Endodermal cell (in vitro differentiated cells): ENCODE data around the gene MLYCD. TPM values are rescaled to one million over a fixed set of nuclear protein-coding genes. Genes with fewer than 3 reads are reported as not detected.

Experiments
- DNase-seq: peaks from one replicate; pipeline ENCODE4 v3.0.0-alpha.2; 2017
- H3K27ac ChIP-seq: 2 replicates; pipeline ENCODE4 v1.5.1; 2013; ENCODE audit warnings: mild to moderate bottlenecking, low read depth, low read length, moderate library complexity
- H3K27me3 ChIP-seq: 2 replicates; pipeline ENCODE4 v1.6.1; 2013; ENCODE audit warnings: mild to moderate bottlenecking, low read length, moderate library complexity; ENCODE audit not compliant: insufficient read depth, control insufficient read depth, poor library complexity, severe bottlenecking
- H3K36me3 ChIP-seq: 2 replicates; pipeline ENCODE4 v1.7.0; 2013; ENCODE audit warnings: mild to moderate bottlenecking, low read length, moderate library complexity; ENCODE audit not compliant: control insufficient read depth, insufficient read depth
- H3K4me1 ChIP-seq: one replicate; pipeline ENCODE4 v1.7.0; 2013; ENCODE audit warnings: low read length; ENCODE audit not compliant: control insufficient read depth, insufficient read depth
- H3K4me3 ChIP-seq: 2 replicates; pipeline ENCODE4 v1.5.1; 2013; ENCODE audit warnings: mild to moderate bottlenecking, low read length, moderate library complexity
- H3K9ac ChIP-seq: 2 replicates; pipeline ENCODE4 v1.6.1; 2013; ENCODE audit warnings: mild to moderate bottlenecking, low read length, moderate library complexity; ENCODE audit not compliant: poor library complexity, severe bottlenecking; ENCODE audit errors: extremely low read depth
- H3K9me3 ChIP-seq: 2 replicates; pipeline ENCODE4 v1.6.1; 2013; ENCODE audit warnings: mild to moderate bottlenecking, low read length, moderate library complexity; ENCODE audit not compliant: control insufficient read depth
- H3K27ac Mint-ChIP-seq: 2 replicates; pipeline ENCODE4 v1.8.0; 2020; ENCODE audit warnings: mixed read lengths
- H3K27me3 Mint-ChIP-seq: 2 replicates; pipeline ENCODE4 v1.8.0; 2021; ENCODE audit warnings: mild to moderate bottlenecking, mixed read lengths; ENCODE audit not compliant: insufficient read depth
- H3K36me3 Mint-ChIP-seq: 2 replicates; pipeline ENCODE4 v1.8.0; 2020; ENCODE audit warnings: low read depth, mixed read lengths
- H3K4me1 Mint-ChIP-seq: 2 replicates; pipeline ENCODE4 v1.8.0; 2020; ENCODE audit warnings: mixed read lengths
- H3K4me3 Mint-ChIP-seq: 2 replicates; pipeline ENCODE4 v1.8.0; 2020; ENCODE audit warnings: mild to moderate bottlenecking, moderate library complexity, mixed read lengths
- H3K9me3 Mint-ChIP-seq: 2 replicates; pipeline ENCODE4 v1.8.0; 2020; ENCODE audit warnings: mild to moderate bottlenecking, mixed read lengths
- CTCF ChIP-seq: fragments of 200-600 bp; sonication (generic); conservative IDR thresholded peaks from 2 replicates; pipeline ENCODE4 v1.5.0; 2021; ENCODE audit warnings: antibody characterized with exemption, mild to moderate bottlenecking
- WGBS, 2 experiments: methylation state at CpG; one replicate each; pipeline versions ENCODE4 v1.1.5 to v1.1.7; 2013; ENCODE audit warnings: missing lambda C conversion rate in 2 of 2, mixed read lengths in 1 of 2; ENCODE audit not compliant: insufficient coverage in 1 of 2, insufficient read length in 1 of 2; 5-methylcytosine and 5-hydroxymethylcytosine counted together
- total RNA-seq, 2 donors: library from RNA; stranded (reverse); fragmentation: NEBNext Ultra II Directional in 1 of 2; extraction: Animal tissue kit (Norgen Biotek cat#: 25700) in 1 of 2; gene quantifications; 2 replicates in 1 of 2; 3 replicates in 1 of 2; pipeline ENCODE4 v1.2.1, GENCODE V29; 2021

The MLYCD gene
- total RNA-seq, 2 donors from 2014 or later = 11.1 to 19.0 TPM

- Histone ChIP-seq H3K27me3 (no peaks in the 10 kb centered on the region), H3K9ac (no peak overlapping the region), H3K27ac (no peak overlapping the region), H3K36me3 (peaks cover 89% of the 10 kb centered on the region), H3K9me3 (no peaks in the 10 kb centered on the region), H3K4me3 (no peak overlapping the region), H3K4me1 (peaks cover 9% of the 10 kb centered on the region)
- no peak for TF ChIP-seq CTCF
- no peak for DNase-seq
- H3K27me3 Mint-ChIP-seq = no peaks in the 10 kb centered on the region
- peaks cover 21% of the 10 kb centered on the region for H3K4me1 Mint-ChIP-seq
- no peaks in the 10 kb centered on the region for H3K9me3 Mint-ChIP-seq
- H3K36me3 Mint-ChIP-seq = peaks cover 95% of the 10 kb centered on the region
- 94 to 97% methylated on average over 11 to 14 of the region's 14 CpGs for WGBS, 2 experiments
- no peak overlapping the region for H3K27ac Mint-ChIP-seq
- no peak overlapping the region for H3K4me3 Mint-ChIP-seq
Observed at GRCh38 chr16:83915491-83915890, 16.6 kb downstream of the MLYCD start.

GRCh38 chr16:83917152-83918120, 18.5 kb downstream of the MLYCD start:
- TF ChIP-seq CTCF = no peak
- DNase-seq = no peak
- Histone ChIP-seq H3K4me1 (no peaks in the 10 kb centered on the region), H3K36me3 (peaks cover 81% of the 10 kb centered on the region), H3K27ac (no peak overlapping the region), H3K9ac (no peak overlapping the region), H3K9me3 (no peaks in the 10 kb centered on the region), H3K4me3 (no peak overlapping the region), H3K27me3 (no peaks in the 10 kb centered on the region)
- Mint-ChIP-seq H3K4me1 (peaks cover 7% of the 10 kb centered on the region), H3K27me3 (no peaks in the 10 kb centered on the region), H3K27ac (no peak overlapping the region), H3K9me3 (no peaks in the 10 kb centered on the region), H3K4me3 (no peak overlapping the region), H3K36me3 (peaks cover 93% of the 10 kb centered on the region)
- WGBS, 2 experiments = 96 to 99% methylated on average over 48 to 51 of the region's 51 CpGs

- peaks cover 46% of the 10 kb centered on the region for H3K36me3 ChIP-seq
- no peaks in the 10 kb centered on the region for H3K4me1 ChIP-seq
- no peak overlapping the region for H3K4me3 ChIP-seq
- H3K9me3 ChIP-seq = no peaks in the 10 kb centered on the region
- no peak overlapping the region for H3K9ac ChIP-seq
- no peaks in the 10 kb centered on the region for H3K9me3 Mint-ChIP-seq
- no peak overlapping the region for H3K27ac Mint-ChIP-seq
- peaks cover 4% of the 10 kb centered on the region for H3K4me1 Mint-ChIP-seq
- peaks cover 79% of the 10 kb centered on the region for H3K36me3 Mint-ChIP-seq
- no peak overlapping the region for H3K4me3 Mint-ChIP-seq
- no peak overlapping the region for H3K27ac ChIP-seq
- 90 to 93% methylated on average over 1 to 2 of the region's 2 CpGs for WGBS, 2 experiments
- no peaks in the 10 kb centered on the region for H3K27me3 ChIP-seq
- no peaks in the 10 kb centered on the region for H3K27me3 Mint-ChIP-seq
- no peak for DNase-seq
- no peak for TF ChIP-seq CTCF
Observed at GRCh38 chr16:83920894-83921491, 22.1 kb downstream of the MLYCD start.
